Measurements from ENCODE around the gene CCDC71.

The CCDC71 gene
- 10.1 reads per million, percentile 32 among the genes with 10 or more reads in this experiment for total RNA-seq

- peak; percentile 53 for DNase-seq
Measured at GRCh38 chr3:49165771-49166751, at the start of gene CCDC71. Gene CCDC71, minus strand, starts transcription at chr3:49166331. Its CDS starts 2,123 bp downstream, at chr3:49164208.

GRCh38 chr3:49213998-49214397, 47.9 kb upstream of the CCDC71 start:
- DNase-seq: no peak

- DNase-seq: no peak
Measured at GRCh38 chr3:49213541-49213943, 47.4 kb upstream of the CCDC71 start.

GRCh38 chr3:49199900-49200281, 33.8 kb upstream of the CCDC71 start:
- DNase-seq: no peak

GRCh38 chr3:49199239-49199899, 33.2 kb upstream of the CCDC71 start:
- no peak for DNase-seq

- no peak for DNase-seq
Measured at GRCh38 chr3:49198611-49199230, 32.6 kb upstream of the CCDC71 start.

- no peak for DNase-seq
Measured at GRCh38 chr3:49198161-49198560, 32.0 kb upstream of the CCDC71 start.

- no peak for DNase-seq
Measured at GRCh38 chr3:49191741-49192140, 25.6 kb upstream of the CCDC71 start.

GRCh38 chr3:49183873-49184272, 17.7 kb upstream of the CCDC71 start:
- DNase-seq: no peak

GRCh38 chr3:49182682-49183081, 16.6 kb upstream of the CCDC71 start:
- no peak for DNase-seq

GRCh38 chr3:49181351-49181750, 15.2 kb upstream of the CCDC71 start:
- DNase-seq: no peak

GRCh38 chr3:49180116-49180515, 14.0 kb upstream of the CCDC71 start:
- no peak for DNase-seq

- no peak for DNase-seq
Measured at GRCh38 chr3:49177073-49177472, 10.9 kb upstream of the CCDC71 start.

- no peak for DNase-seq
Measured at GRCh38 chr3:49175530-49175929, 9.4 kb upstream of the CCDC71 start.

GRCh38 chr3:49174397-49174985, 8.4 kb upstream of the CCDC71 start:
- no peak for DNase-seq

GRCh38 chr3:49173792-49174170, 7.7 kb upstream of the CCDC71 start:
- no peak for DNase-seq

- no peak for DNase-seq
Measured at GRCh38 chr3:49173116-49173791, 7.1 kb upstream of the CCDC71 start.

- DNase-seq: no peak
Measured at GRCh38 chr3:49172551-49173041, 6.5 kb upstream of the CCDC71 start.

- no peak for DNase-seq
Measured at GRCh38 chr3:49171775-49172500, 5.8 kb upstream of the CCDC71 start.

- DNase-seq: peak; percentile 75
Measured at GRCh38 chr3:49171119-49171774, 5.1 kb upstream of the CCDC71 start, which contains the start of gene KLHDC8B. Gene KLHDC8B, plus strand, starts transcription at chr3:49171598. Its CDS starts 1,172 bp downstream, at chr3:49172770.

- no peak for DNase-seq
Measured at GRCh38 chr3:49170744-49171118, 4.6 kb upstream of the CCDC71 start.

Data from effector CD4-positive, alpha-beta T cell (primary cell).